Trophoblast cell (in vitro differentiated cells and primary cell): ENCODE data around the gene CCDC150.

Experiments
- DNase-seq, 2 donors: peaks; one replicate each; pipeline ENCODE4 v3.0.0-alpha.2; 2016
- H2AFZ ChIP-seq: 2 replicates; pipeline ENCODE4 v1.6.1; 2013; ENCODE audit warnings: low read length, moderate library complexity, mild to moderate bottlenecking; ENCODE audit not compliant: insufficient read depth, poor library complexity
- H2AK5ac ChIP-seq: 2 replicates; pipeline ENCODE4 v1.6.1; 2013; ENCODE audit warnings: mild to moderate bottlenecking, low read length
- H2BK120ac ChIP-seq: 2 replicates; pipeline ENCODE4 v1.6.1; 2013; ENCODE audit warnings: low read length, mild to moderate bottlenecking, moderate library complexity; ENCODE audit not compliant: insufficient read depth, poor library complexity
- H2BK12ac ChIP-seq: 2 replicates; pipeline ENCODE4 v1.6.1; 2013; ENCODE audit warnings: mild to moderate bottlenecking, low read length, moderate library complexity
- H2BK5ac ChIP-seq: 2 replicates; pipeline ENCODE4 v1.6.1; 2013; ENCODE audit warnings: low read length, low read depth, moderate library complexity, mild to moderate bottlenecking; ENCODE audit not compliant: poor library complexity
- H3K14ac ChIP-seq: 2 replicates; pipeline ENCODE4 v1.6.1; 2013; ENCODE audit warnings: mild to moderate bottlenecking, low read length
- H3K18ac ChIP-seq: 2 replicates; pipeline ENCODE4 v1.6.1; 2013; ENCODE audit warnings: mild to moderate bottlenecking, low read length
- H3K23ac ChIP-seq: 2 replicates; pipeline ENCODE4 v1.6.1; 2013; ENCODE audit warnings: low read length
- H3K27ac ChIP-seq: 2 replicates; pipeline ENCODE4 v1.5.1; 2013; ENCODE audit warnings: low read depth, mild to moderate bottlenecking, inconsistent platforms, low read length, moderate library complexity
- H3K27me3 ChIP-seq: 2 replicates; pipeline ENCODE4 v1.6.1; 2013; ENCODE audit warnings: inconsistent platforms, mild to moderate bottlenecking, low read length, moderate library complexity; ENCODE audit not compliant: insufficient read depth
- H3K36me3 ChIP-seq, 2 experiments: 1 replicate in 1 of 2; 2 replicates in 1 of 2; pipeline ENCODE4 v1.6.1; 2013; ENCODE audit warnings: low read length in 2 of 2, mild to moderate bottlenecking in 2 of 2, moderate library complexity in 1 of 2; ENCODE audit not compliant: insufficient read depth in 2 of 2, control insufficient read depth in 1 of 2
- H3K4ac ChIP-seq: 2 replicates; pipeline ENCODE4 v1.6.1; 2013; ENCODE audit warnings: low read depth, mild to moderate bottlenecking, low read length, moderate library complexity
- H3K4me1 ChIP-seq, 2 experiments: 1 replicate in 1 of 2; 2 replicates in 1 of 2; pipeline ENCODE4 v1.6.1; 2013; ENCODE audit warnings: low read length in 2 of 2, mild to moderate bottlenecking in 2 of 2, moderate library complexity in 1 of 2; ENCODE audit not compliant: insufficient read depth in 2 of 2, control insufficient read depth in 1 of 2
- H3K4me2 ChIP-seq: 2 replicates; pipeline ENCODE4 v1.6.1; 2013; ENCODE audit warnings: inconsistent platforms, mild to moderate bottlenecking, low read length, moderate library complexity
- H3K4me3 ChIP-seq: 2 replicates; pipeline ENCODE4 v1.5.1; 2013; ENCODE audit warnings: mild to moderate bottlenecking, low read depth, low read length, inconsistent platforms
- H3K79me1 ChIP-seq: one replicate; pipeline ENCODE4 v1.6.1; 2013; ENCODE audit warnings: low read length
- H3K79me2 ChIP-seq: 2 replicates; pipeline ENCODE4 v1.6.1; 2013; ENCODE audit warnings: low read length, mild to moderate bottlenecking; ENCODE audit not compliant: control insufficient read depth, insufficient read depth, poor library complexity
- H3K9ac ChIP-seq: 2 replicates; pipeline ENCODE4 v1.6.1; 2013; ENCODE audit warnings: mild to moderate bottlenecking, low read length
- H3K9me3 ChIP-seq: 2 replicates; pipeline ENCODE4 v1.6.1; 2013; ENCODE audit warnings: low read depth, mild to moderate bottlenecking, control low read depth, inconsistent platforms, low read length; ENCODE audit not compliant: insufficient read depth
- H4K12ac ChIP-seq: 2 replicates; pipeline ENCODE4 v1.6.1; 2013; ENCODE audit warnings: low read depth, mild to moderate bottlenecking, low read length, moderate library complexity
- H4K8ac ChIP-seq: 2 replicates; pipeline ENCODE4 v1.6.1; 2013; ENCODE audit warnings: low read depth, mild to moderate bottlenecking, low read length, moderate library complexity
- H4K91ac ChIP-seq: one replicate; pipeline ENCODE4 v1.6.1; 2013; ENCODE audit warnings: low read depth, mild to moderate bottlenecking, low read length, moderate library complexity
- WGBS: extraction: QIAGEN DNeasy Blood & Tissue Kit; methylation state at CpG from one replicate; pipeline ENCODE4 v1.1.7; 2013; ENCODE audit warnings: missing lambda C conversion rate; ENCODE audit not compliant: insufficient read length, insufficient coverage; ENCODE audit errors: extremely low coverage; 5-methylcytosine and 5-hydroxymethylcytosine counted together

CCDC150 gene

GRCh38 chr2:196610796-196611195, 28.7 kb upstream of the CCDC150 start:
- Histone ChIP-seq H2BK5ac (no peak overlapping the region), H3K23ac (no peak overlapping the region), H3K18ac (no peak overlapping the region), H2BK120ac (no peak overlapping the region), H3K4me2 (no peak overlapping the region), H4K91ac (no peak overlapping the region), H2BK12ac (no peak overlapping the region), H3K27ac (no peak overlapping the region), H3K14ac (no peak overlapping the region), H3K79me1 (no peaks in the 10 kb centered on the region), H4K12ac (no peak overlapping the region), H2AK5ac (no peak overlapping the region), H3K79me2 (no peaks in the 10 kb centered on the region), H3K4me1 (peaks cover 0 to 3% of the 10 kb centered on the region in 2 experiments), H3K4me3 (no peak overlapping the region), H3K9me3 (no peaks in the 10 kb centered on the region), H3K4ac (no peak overlapping the region), H4K8ac (no peak overlapping the region), H3K9ac (no peak overlapping the region), H3K36me3 (no peaks in the 10 kb centered on the region), H3K27me3 (no peaks in the 10 kb centered on the region), H2AFZ (no peak overlapping the region)
- no CpG with 5 or more reads among the region's 3 CpGs for WGBS
- no peak for DNase-seq

- no peak overlapping the region for H3K9ac ChIP-seq
- no peak overlapping the region for H4K91ac ChIP-seq
- H3K4me1 ChIP-seq, result peaks cover 0 to 4% of the 10 kb centered on the region in 2 experiments
- no peak for DNase-seq
- H3K4me3 ChIP-seq, result no peak overlapping the region
- no CpG with 5 or more reads among the region's 2 CpGs for WGBS
- H2AFZ ChIP-seq, result no peak overlapping the region
- no peaks in the 10 kb centered on the region for H3K9me3 ChIP-seq
- no peaks in the 10 kb centered on the region for H3K36me3 ChIP-seq
- H3K14ac ChIP-seq, result no peak overlapping the region
- no peak overlapping the region for H2BK120ac ChIP-seq
- H4K8ac ChIP-seq, result no peak overlapping the region
- H3K4ac ChIP-seq, result no peak overlapping the region
- H3K27me3 ChIP-seq, result no peaks in the 10 kb centered on the region
- no peak overlapping the region for H2AK5ac ChIP-seq
- H2BK12ac ChIP-seq, result no peak overlapping the region
- H3K79me2 ChIP-seq, result no peaks in the 10 kb centered on the region
- H3K18ac ChIP-seq, result no peak overlapping the region
- H3K27ac ChIP-seq, result no peak overlapping the region
- no peak overlapping the region for H3K23ac ChIP-seq
- no peaks in the 10 kb centered on the region for H3K79me1 ChIP-seq
- no peak overlapping the region for H3K4me2 ChIP-seq
- H2BK5ac ChIP-seq, result no peak overlapping the region
- H4K12ac ChIP-seq, result no peak overlapping the region
Observed at GRCh38 chr2:196613302-196613701, 26.2 kb upstream of the CCDC150 start.

GRCh38 chr2:196617430-196617829, 22.1 kb upstream of the CCDC150 start:
- H3K4me2 ChIP-seq, result peak overlapping the region; percentile 14
- H3K9me3 ChIP-seq, result no peaks in the 10 kb centered on the region
- no peaks in the 10 kb centered on the region for H3K79me2 ChIP-seq
- DNase-seq, result no peak
- no peak overlapping the region for H3K9ac ChIP-seq
- H3K36me3 ChIP-seq, result no peaks in the 10 kb centered on the region
- peaks cover 0 to 4% of the 10 kb centered on the region in 2 experiments for H3K4me1 ChIP-seq
- no peak overlapping the region for H3K18ac ChIP-seq
- no peak overlapping the region for H2AFZ ChIP-seq
- no peak overlapping the region for H2BK120ac ChIP-seq
- H3K27me3 ChIP-seq, result no peaks in the 10 kb centered on the region
- H3K79me1 ChIP-seq, result no peaks in the 10 kb centered on the region
- H4K91ac ChIP-seq, result no peak overlapping the region
- H3K23ac ChIP-seq, result no peak overlapping the region
- no peak overlapping the region for H4K8ac ChIP-seq
- no CpG with 5 or more reads among the region's 3 CpGs for WGBS
- H3K27ac ChIP-seq, result no peak overlapping the region
- no peak overlapping the region for H3K4me3 ChIP-seq
- H4K12ac ChIP-seq, result no peak overlapping the region
- H2AK5ac ChIP-seq, result no peak overlapping the region
- no peak overlapping the region for H3K14ac ChIP-seq
- H2BK5ac ChIP-seq, result no peak overlapping the region
- H2BK12ac ChIP-seq, result no peak overlapping the region
- H3K4ac ChIP-seq, result no peak overlapping the region

- H2BK120ac ChIP-seq, result no peak overlapping the region
- WGBS, result no CpG with 5 or more reads among the region's 4 CpGs
Observed at GRCh38 chr2:196618661-196619060, 20.9 kb upstream of the CCDC150 start.

More at GRCh38 chr2:196618661-196619060, 20.9 kb upstream of the CCDC150 start:
- H3K4me1 ChIP-seq, result peaks cover 0 to 4% of the 10 kb centered on the region in 2 experiments
- no peak overlapping the region for H2AK5ac ChIP-seq
- no peak overlapping the region for H2BK5ac ChIP-seq
- DNase-seq, result no peak
- no peak overlapping the region for H4K91ac ChIP-seq
- H4K12ac ChIP-seq, result no peak overlapping the region
- no peaks in the 10 kb centered on the region for H3K27me3 ChIP-seq
- H3K36me3 ChIP-seq, result no peaks in the 10 kb centered on the region
- no peak overlapping the region for H2AFZ ChIP-seq
- H3K27ac ChIP-seq, result no peak overlapping the region
- no peak overlapping the region for H3K4me3 ChIP-seq
- H4K8ac ChIP-seq, result no peak overlapping the region
- H3K14ac ChIP-seq, result no peak overlapping the region
- H2BK12ac ChIP-seq, result no peak overlapping the region
- no peaks in the 10 kb centered on the region for H3K79me1 ChIP-seq
- H3K9ac ChIP-seq, result no peak overlapping the region
- no peaks in the 10 kb centered on the region for H3K9me3 ChIP-seq
- no peak overlapping the region for H3K18ac ChIP-seq
- H3K4ac ChIP-seq, result no peak overlapping the region
- H3K4me2 ChIP-seq, result no peak overlapping the region
- no peak overlapping the region for H3K23ac ChIP-seq
- no peaks in the 10 kb centered on the region for H3K79me2 ChIP-seq
